Measurements from ENCODE around the gene ROBO3.

Gene ROBO3

DNA sequence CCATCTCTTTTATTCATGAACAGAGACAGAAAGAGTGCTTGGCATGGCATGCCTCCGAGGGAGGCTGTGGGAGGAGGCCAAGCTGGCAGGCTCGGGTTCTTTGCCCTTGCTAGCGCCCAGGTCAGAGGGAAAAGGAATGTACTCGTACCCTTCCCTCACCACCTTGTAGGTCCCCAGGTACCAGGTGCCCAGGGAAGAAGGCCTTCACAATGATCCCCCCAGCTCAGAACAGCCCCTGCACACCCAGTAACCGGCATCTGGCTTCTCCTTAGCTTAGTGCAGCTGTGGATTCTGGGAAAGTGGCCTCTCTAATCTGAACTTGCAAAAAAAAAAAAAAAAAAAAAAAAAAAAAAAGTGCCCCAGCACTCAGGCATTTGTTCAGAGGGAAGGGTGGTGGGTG, 55.1 kb downstream of the ROBO3 start:
- no peaks in the 10 kb centered on the region for H3K36me3 ChIP-seq (ENCODE audit: control insufficient read depth in 1 of 2, insufficient read depth in 2 of 2, low read length in 2 of 2)
- no peak overlapping the region for H4K91ac ChIP-seq (ENCODE audit: low read depth, low read length)
- no CpG with 5 or more reads among the region's 5 CpGs for WGBS (ENCODE audit: extremely low coverage, insufficient coverage, insufficient read length)

DNA sequence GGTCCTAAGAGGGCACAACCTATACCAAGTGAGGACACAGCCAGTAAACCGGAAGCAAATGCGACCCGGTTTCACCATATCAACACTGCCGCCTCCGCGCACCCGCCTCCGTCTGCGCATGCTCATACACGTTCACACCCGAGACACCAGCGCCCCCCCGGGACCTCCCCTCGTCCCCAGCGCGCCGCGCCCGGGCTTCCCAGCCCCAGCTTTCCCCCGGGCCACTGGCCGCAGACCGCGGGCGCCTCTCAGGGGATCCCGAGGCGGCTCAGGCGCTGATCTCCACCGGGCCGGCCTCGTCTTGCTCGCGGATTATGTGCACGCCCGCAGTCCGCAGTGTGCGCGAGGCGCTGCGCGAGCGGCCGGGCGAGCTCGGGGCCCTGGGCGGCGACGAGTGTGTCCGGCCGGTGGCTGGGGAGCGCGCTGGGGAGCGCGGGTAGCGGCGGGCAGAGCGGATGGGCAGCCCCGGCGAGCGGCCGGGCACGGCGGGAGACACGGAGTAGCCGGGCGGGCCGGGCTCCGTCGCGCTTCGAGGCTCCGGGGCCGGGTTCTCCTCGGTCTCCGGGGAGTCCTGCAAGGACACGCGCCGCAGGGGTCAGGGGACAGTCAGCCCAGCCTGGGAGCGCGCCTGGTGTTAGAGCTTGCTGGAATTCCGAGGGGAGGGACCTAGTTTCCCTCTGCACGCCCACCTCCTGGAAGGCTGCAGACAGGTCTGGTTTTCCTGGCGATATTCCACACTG, 55.8 kb downstream of the ROBO3 start:
- H3K9ac ChIP-seq (ENCODE audit: low read length): peak overlapping the region; percentile 67
- H3K4me2 ChIP-seq (ENCODE audit: low read length): peak overlapping the region; percentile 63
- DNase-seq: peak; percentile 3 to 19
- no peak overlapping the region for H3K4ac ChIP-seq (ENCODE audit: low read depth, low read length)
- H2BK120ac ChIP-seq (ENCODE audit: insufficient read depth, low read length, poor library complexity): peak overlapping the region; percentile 8
- peaks cover 3% of the 10 kb centered on the region for H3K9me3 ChIP-seq (ENCODE audit: insufficient read depth, low read depth, low read length)
- peaks cover 0 to 5% of the 10 kb centered on the region in 2 experiments for H3K4me1 ChIP-seq (ENCODE audit: control insufficient read depth in 1 of 2, insufficient read depth in 2 of 2, low read length in 2 of 2)
- no peak overlapping the region for H2BK5ac ChIP-seq (ENCODE audit: low read depth, low read length, poor library complexity)
- peak overlapping the region; percentile 77 for H2AFZ ChIP-seq (ENCODE audit: insufficient read depth, low read length, poor library complexity)
- peaks cover 4% of the 10 kb centered on the region for H3K79me1 ChIP-seq (ENCODE audit: low read length)
- H3K27me3 ChIP-seq (ENCODE audit: insufficient read depth, low read length): peaks cover 7% of the 10 kb centered on the region
- peak overlapping the region; percentile 68 for H3K14ac ChIP-seq (ENCODE audit: low read length)
- H3K79me2 ChIP-seq (ENCODE audit: control insufficient read depth, insufficient read depth, low read length, poor library complexity): peaks cover 2% of the 10 kb centered on the region
- H3K27ac ChIP-seq (ENCODE audit: low read depth, low read length): peak overlapping the region; percentile 37
- peak overlapping the region; percentile 34 for H3K18ac ChIP-seq (ENCODE audit: low read length)
- peak overlapping the region; percentile 63 for H4K91ac ChIP-seq (ENCODE audit: low read depth, low read length)
- H2BK12ac ChIP-seq (ENCODE audit: low read length): no peak overlapping the region
- H2AK5ac ChIP-seq (ENCODE audit: low read length): no peak overlapping the region
- H3K36me3 ChIP-seq (ENCODE audit: control insufficient read depth in 1 of 2, insufficient read depth in 2 of 2, low read length in 2 of 2): no peaks in the 10 kb centered on the region
- no CpG with 5 or more reads among the region's 82 CpGs for WGBS (ENCODE audit: extremely low coverage, insufficient coverage, insufficient read length)
- peak overlapping the region; percentile 73 for H4K12ac ChIP-seq (ENCODE audit: low read depth, low read length)
- peak overlapping the region; percentile 68 for H3K4me3 ChIP-seq (ENCODE audit: low read depth, low read length)
- H3K23ac ChIP-seq (ENCODE audit: low read length): no peak overlapping the region
- peak overlapping the region; percentile 81 for H4K8ac ChIP-seq (ENCODE audit: low read depth, low read length)

More for the DNA sequence above, 55.1 kb downstream of the ROBO3 start:
- H4K12ac ChIP-seq (ENCODE audit: low read depth, low read length): no peak overlapping the region
- no peak overlapping the region for H3K4ac ChIP-seq (ENCODE audit: low read depth, low read length)
- H3K4me3 ChIP-seq (ENCODE audit: low read depth, low read length): no peak overlapping the region
- no peak overlapping the region for H2BK5ac ChIP-seq (ENCODE audit: low read depth, low read length, poor library complexity)
- no peak overlapping the region for H2BK120ac ChIP-seq (ENCODE audit: insufficient read depth, low read length, poor library complexity)
- H3K9ac ChIP-seq (ENCODE audit: low read length): no peak overlapping the region
- H2AK5ac ChIP-seq (ENCODE audit: low read length): no peak overlapping the region
- H2BK12ac ChIP-seq (ENCODE audit: low read length): no peak overlapping the region
- peaks cover 2% of the 10 kb centered on the region for H3K79me2 ChIP-seq (ENCODE audit: control insufficient read depth, insufficient read depth, low read length, poor library complexity)
- H3K4me1 ChIP-seq (ENCODE audit: control insufficient read depth in 1 of 2, insufficient read depth in 2 of 2, low read length in 2 of 2): peaks cover 0 to 5% of the 10 kb centered on the region in 2 experiments
- H4K8ac ChIP-seq (ENCODE audit: low read depth, low read length): no peak overlapping the region
- DNase-seq: no peak
- H3K79me1 ChIP-seq (ENCODE audit: low read length): peaks cover 4% of the 10 kb centered on the region
- peaks cover 5% of the 10 kb centered on the region for H3K9me3 ChIP-seq (ENCODE audit: insufficient read depth, low read depth, low read length)
- peaks cover 7% of the 10 kb centered on the region for H3K27me3 ChIP-seq (ENCODE audit: insufficient read depth, low read length)
- H3K18ac ChIP-seq (ENCODE audit: low read length): no peak overlapping the region
- no peak overlapping the region for H2AFZ ChIP-seq (ENCODE audit: insufficient read depth, low read length, poor library complexity)
- peak overlapping the region; percentile 63 for H3K4me2 ChIP-seq (ENCODE audit: low read length)
- no peak overlapping the region for H3K23ac ChIP-seq (ENCODE audit: low read length)
- no peak overlapping the region for H3K27ac ChIP-seq (ENCODE audit: low read depth, low read length)
- H3K14ac ChIP-seq (ENCODE audit: low read length): no peak overlapping the region

DNA sequence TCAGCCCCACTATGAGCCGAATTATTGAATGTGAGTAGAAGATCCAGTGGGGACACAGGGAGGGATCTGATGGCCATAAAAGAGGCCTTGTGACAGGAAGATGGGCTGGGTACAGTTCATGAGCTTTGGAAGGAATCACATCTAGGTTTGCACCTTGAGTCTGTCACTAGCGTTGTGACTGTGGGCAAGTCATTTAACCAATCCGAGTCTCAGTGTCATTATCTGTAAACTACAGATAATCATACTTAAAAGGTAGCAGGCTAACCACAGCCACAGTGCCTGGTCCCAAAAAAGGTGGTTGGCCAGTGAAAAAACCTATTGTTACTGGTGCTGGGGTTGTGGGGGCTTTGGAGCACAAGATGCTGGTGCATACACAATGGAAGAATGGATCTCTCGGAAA, 57.6 kb downstream of the ROBO3 start:
- Histone ChIP-seq H2BK12ac (ENCODE audit: low read length) (no peak overlapping the region), H3K79me2 (ENCODE audit: control insufficient read depth, insufficient read depth, low read length, poor library complexity) (peaks cover 2% of the 10 kb centered on the region), H3K4ac (ENCODE audit: low read depth, low read length) (no peak overlapping the region), H3K18ac (ENCODE audit: low read length) (no peak overlapping the region), H4K91ac (ENCODE audit: low read depth, low read length) (no peak overlapping the region), H3K23ac (ENCODE audit: low read length) (no peak overlapping the region), H3K4me2 (ENCODE audit: low read length) (no peak overlapping the region), H3K9ac (ENCODE audit: low read length) (no peak overlapping the region), H2BK5ac (ENCODE audit: low read depth, low read length, poor library complexity) (no peak overlapping the region), H4K8ac (ENCODE audit: low read depth, low read length) (no peak overlapping the region), H3K36me3 (ENCODE audit: control insufficient read depth in 1 of 2, insufficient read depth in 2 of 2, low read length in 2 of 2) (no peaks in the 10 kb centered on the region), H3K14ac (ENCODE audit: low read length) (no peak overlapping the region), H4K12ac (ENCODE audit: low read depth, low read length) (no peak overlapping the region), H2AK5ac (ENCODE audit: low read length) (no peak overlapping the region), H3K79me1 (ENCODE audit: low read length) (peaks cover 4% of the 10 kb centered on the region), H2BK120ac (ENCODE audit: insufficient read depth, low read length, poor library complexity) (no peak overlapping the region), H3K4me1 (ENCODE audit: control insufficient read depth in 1 of 2, insufficient read depth in 2 of 2, low read length in 2 of 2) (peaks cover 0 to 5% of the 10 kb centered on the region in 2 experiments), H3K9me3 (ENCODE audit: insufficient read depth, low read depth, low read length) (peaks cover 2% of the 10 kb centered on the region), H3K27ac (ENCODE audit: low read depth, low read length) (no peak overlapping the region), H3K27me3 (ENCODE audit: insufficient read depth, low read length) (peaks cover 7% of the 10 kb centered on the region), H2AFZ (ENCODE audit: insufficient read depth, low read length, poor library complexity) (no peak overlapping the region), H3K4me3 (ENCODE audit: low read depth, low read length) (no peak overlapping the region)
- no peak for DNase-seq
- WGBS (ENCODE audit: extremely low coverage, insufficient coverage, insufficient read length): no CpG with 5 or more reads among the region's 4 CpGs

DNA sequence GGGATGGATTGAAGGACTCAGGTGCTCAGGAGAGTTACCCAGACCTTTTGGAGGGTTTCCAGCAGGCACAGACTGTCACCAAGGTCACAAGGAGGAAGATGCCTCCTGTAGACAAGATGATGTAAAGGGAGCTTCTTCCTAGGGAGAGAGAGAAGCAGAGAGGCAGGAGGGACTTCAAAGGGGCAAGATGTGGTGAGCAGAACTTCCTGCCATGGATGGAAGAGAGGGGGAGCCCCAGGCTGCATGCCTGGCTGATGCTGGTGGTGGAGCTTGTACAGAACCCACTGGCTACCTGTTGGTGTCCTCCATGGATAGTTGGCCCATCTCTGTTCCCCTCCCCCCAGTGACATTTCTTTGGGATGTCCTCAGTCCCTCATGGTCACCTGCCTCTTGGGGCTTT, 58.1 kb downstream of the ROBO3 start:
- H4K8ac ChIP-seq (ENCODE audit: low read depth, low read length): no peak overlapping the region
- H3K14ac ChIP-seq (ENCODE audit: low read length): no peak overlapping the region
- H3K27me3 ChIP-seq (ENCODE audit: insufficient read depth, low read length): peaks cover 7% of the 10 kb centered on the region
- no peak overlapping the region for H3K18ac ChIP-seq (ENCODE audit: low read length)
- peaks cover 4% of the 10 kb centered on the region for H3K79me1 ChIP-seq (ENCODE audit: low read length)
- H3K36me3 ChIP-seq (ENCODE audit: control insufficient read depth in 1 of 2, insufficient read depth in 2 of 2, low read length in 2 of 2): no peaks in the 10 kb centered on the region
- no peak overlapping the region for H3K4me3 ChIP-seq (ENCODE audit: low read depth, low read length)
- H3K27ac ChIP-seq (ENCODE audit: low read depth, low read length): no peak overlapping the region
- H2BK5ac ChIP-seq (ENCODE audit: low read depth, low read length, poor library complexity): no peak overlapping the region
- no peak overlapping the region for H2BK12ac ChIP-seq (ENCODE audit: low read length)
- peaks cover 2% of the 10 kb centered on the region for H3K79me2 ChIP-seq (ENCODE audit: control insufficient read depth, insufficient read depth, low read length, poor library complexity)
- H2AK5ac ChIP-seq (ENCODE audit: low read length): no peak overlapping the region
- no peak overlapping the region for H4K91ac ChIP-seq (ENCODE audit: low read depth, low read length)
- H4K12ac ChIP-seq (ENCODE audit: low read depth, low read length): no peak overlapping the region
- no peak overlapping the region for H3K4me2 ChIP-seq (ENCODE audit: low read length)
- no peak for DNase-seq
- H3K9ac ChIP-seq (ENCODE audit: low read length): no peak overlapping the region
- H3K9me3 ChIP-seq (ENCODE audit: insufficient read depth, low read depth, low read length): peaks cover 2% of the 10 kb centered on the region
- no peak overlapping the region for H3K23ac ChIP-seq (ENCODE audit: low read length)
- H2BK120ac ChIP-seq (ENCODE audit: insufficient read depth, low read length, poor library complexity): no peak overlapping the region
- H3K4ac ChIP-seq (ENCODE audit: low read depth, low read length): no peak overlapping the region
- peaks cover 0 to 5% of the 10 kb centered on the region in 2 experiments for H3K4me1 ChIP-seq (ENCODE audit: control insufficient read depth in 1 of 2, insufficient read depth in 2 of 2, low read length in 2 of 2)
- H2AFZ ChIP-seq (ENCODE audit: insufficient read depth, low read length, poor library complexity): no peak overlapping the region
